Panc1 (cell line): ENCODE data around the gene TVP23A. TPM values are rescaled to one million over a fixed set of nuclear protein-coding genes. Genes with fewer than 3 reads are reported as not detected.
A peak's percentile ranks its signal among the peaks of the same experiment; 100 is the strongest.
"Not testable (repeated sequence)": the region's sequence is repeated elsewhere in the genome, so short reads cannot be mapped to it uniquely, and the experiment has no call there.

Experiments used
- ATAC-seq: fragments of 200-7000 bp; cut with Tn5 transposase; 2 replicates; pipeline ENCODE4 v1.9.1; 2020; ENCODE audit warnings: mild to moderate bottlenecking, moderate library complexity
- BruUV-seq: library from RNA; stranded (reverse); fragments of 400-500 nt; replicated peaks from 2 replicates; lab custom pipeline; 2021; lab: Mats Ljungman, UMichigan
- CTCF ChIA-PET: fragments of 300-600 bp; sonication (Branson Sonifier 250); formaldehyde crosslinking; loops from one replicate; lab custom pipeline; 2022; ENCODE audit warnings: antibody characterized with exemption; lab: Charles Lee
- POLR2A ChIA-PET: fragments of 300-600 bp; sonication (Branson Sonifier 250); formaldehyde crosslinking; loops from one replicate; lab custom pipeline; 2022; ENCODE audit warnings: antibody characterized with exemption; lab: Charles Lee
- DNase-seq: peaks from one replicate; pipeline ENCODE4 v3.0.0-alpha.2; 2010; ENCODE audit warnings: low read depth, low spot score
- H3K27ac ChIP-seq: 2 replicates; pipeline ENCODE4 v1.5.1; 2011; ENCODE audit warnings: mild to moderate bottlenecking, low read length, inconsistent platforms
- H3K27me3 ChIP-seq: fragments of 200-500 bp; sonication (Bioruptor generic); 2 replicates; pipeline ENCODE4 v1.6.0; 2014; ENCODE audit warnings: low read length, inconsistent platforms; ENCODE audit not compliant: control insufficient read depth, insufficient read depth
- H3K36me3 ChIP-seq: fragments of 200-500 bp; sonication (Bioruptor generic); 2 replicates; pipeline ENCODE4 v1.5.1; 2014; ENCODE audit warnings: inconsistent platforms, mild to moderate bottlenecking, low read length, moderate library complexity; ENCODE audit not compliant: control insufficient read depth, insufficient read depth
- H3K4me1 ChIP-seq: 2 replicates; pipeline ENCODE4 v1.5.1; 2011; ENCODE audit warnings: inconsistent platforms, mild to moderate bottlenecking, low read length, moderate library complexity; ENCODE audit not compliant: control insufficient read depth, insufficient read depth
- H3K4me3 ChIP-seq, 2 experiments: 2 replicates each; pipeline ENCODE4 v1.5.1; 2011 to 2012; ENCODE audit warnings: low read depth in 2 of 2, low read length in 2 of 2, mild to moderate bottlenecking in 2 of 2, inconsistent platforms in 1 of 2, moderate library complexity in 1 of 2
- H3K9me3 ChIP-seq: fragments of 200-500 bp; sonication (Bioruptor generic); 2 replicates; pipeline ENCODE4 v1.5.1; 2014; ENCODE audit warnings: low read depth, mild to moderate bottlenecking, inconsistent platforms, low read length, moderate library complexity; ENCODE audit not compliant: control insufficient read depth, insufficient read depth
- CTCF ChIP-seq: fragments of 450-650 bp; IDR thresholded peaks from 2 replicates; pipeline ENCODE4 v1.5.1; 2017; ENCODE audit warnings: mild to moderate bottlenecking
- POLR2AphosphoS5 ChIP-seq: IDR thresholded peaks from 2 replicates; pipeline ENCODE4 v1.6.1; 2012; ENCODE audit warnings: mild to moderate bottlenecking, low read depth, low read length, moderate library complexity
- REST ChIP-seq, 2 experiments: IDR thresholded peaks; 2 replicates each; pipeline ENCODE4 v1.6.1; 2011 to 2012; ENCODE audit warnings: low read depth in 2 of 2, control low read depth in 1 of 2, low read length in 1 of 2, mild to moderate bottlenecking in 1 of 2, moderate library complexity in 1 of 2; ENCODE audit not compliant: insufficient read depth in 1 of 2
- SIN3A ChIP-seq: IDR thresholded peaks from 2 replicates; pipeline ENCODE4 v1.6.1; 2012; ENCODE audit warnings: low read depth, mild to moderate bottlenecking, low read length, moderate library complexity, borderline replicate concordance; ENCODE audit not compliant: insufficient read depth
- TCF7L2 ChIP-seq: IDR thresholded peaks from 2 replicates; pipeline ENCODE4 v1.6.1; 2011; ENCODE audit warnings: mild to moderate bottlenecking, low read depth, low read length, inconsistent platforms
- in situ Hi-C: cut with HindIII; loops from 2 replicates; pipeline ENCODE4 v1.10.0; 2016; ENCODE audit warnings: low sequenced_read_pairs, low pct_unique_long_range_greater_than_20kb
- intact Hi-C: fragments of 100-400 bp; cut with micrococcal nuclease; formaldehyde crosslinking; loops from one replicate; pipeline ENCODE4 v1.10.0; 2022; ENCODE audit not compliant: unreplicated experiment
- total RNA-seq: library from RNA; stranded (reverse); gene quantifications from one replicate; pipeline ENCODE4 v1.2.1, GENCODE V29; 2021; ENCODE audit not compliant: unreplicated experiment

The TVP23A gene
- total RNA-seq, 1 experiment from 2014 or later = not detected

- no peak overlapping the region for H3K4me3 ChIP-seq
- TF ChIP-seq SIN3A (no peak), POLR2AphosphoS5 (no peak), REST (IDR thresholded peaks at IDR 0.05; ENCODE audit: insufficient read depth in 1 of 2, low read depth in 2 of 2, low read length in 1 of 2) (no peak), CTCF (no peak), TCF7L2 (no peak)
- ATAC-seq (no peak), DNase-seq (no peak)
- peaks cover 15% of the 10 kb centered on the region for H3K4me1 ChIP-seq
- ChIA-PET CTCF (no interaction called here), POLR2A (interaction anchor here (0.6 kb wide), 2 partner anchors 42 to 98 kb away, joined by 3 to 9 read pairs; no protein-coding TSS in a partner anchor)
- H3K27ac ChIP-seq = no peak overlapping the region
- H3K27me3 ChIP-seq = no peaks in the 10 kb centered on the region
- no TSS peak for BruUV-seq
- no peaks in the 10 kb centered on the region for H3K36me3 ChIP-seq
- H3K9me3 ChIP-seq = no peaks in the 10 kb centered on the region
- intact Hi-C loops = no loop called here
- in situ Hi-C loops = no loop called here
Measured at GRCh38 chr16:10831894-10832886, 13.6 kb upstream of the TVP23A start.

- H3K27me3 ChIP-seq, intact Hi-C loops, H3K9me3 ChIP-seq, H3K36me3 ChIP-seq, H3K4me3 ChIP-seq, in situ Hi-C loops, BruUV-seq, DNase-seq, POLR2A ChIA-PET, ATAC-seq, H3K27ac ChIP-seq: not testable (repeated sequence)
- peaks cover 15% of the 10 kb centered on the region for H3K4me1 ChIP-seq
- CTCF ChIA-PET = interaction anchor here (0.7 kb wide), 1 partner anchor 9 kb away, joined by 3 read pairs; no protein-coding TSS in a partner anchor
Measured at GRCh38 chr16:10830240-10830639, 11.6 kb upstream of the TVP23A start.

GRCh38 chr16:10829390-10830098, 10.9 kb upstream of the TVP23A start:
- peaks cover 15% of the 10 kb centered on the region for H3K4me1 ChIP-seq
- BruUV-seq, POLR2A ChIA-PET, in situ Hi-C loops, H3K36me3 ChIP-seq, ATAC-seq, CTCF ChIA-PET, H3K27me3 ChIP-seq, H3K4me3 ChIP-seq, DNase-seq, intact Hi-C loops, H3K9me3 ChIP-seq: not testable (repeated sequence)
- H3K27ac ChIP-seq = 0 out of 2 replicates have a peak overlapping the region, but pooled peaks have one; percentile 18
